GM12864 (cell line): ENCODE results near the gene STATH.

Experiments used
- DNase-seq: peaks from one replicate; pipeline ENCODE4 v3.0.0-alpha.2; 2011; ENCODE audit warnings: low read depth
- H3K4me3 ChIP-seq: 2 replicates; pipeline ENCODE4 v1.5.1; 2011; ENCODE audit warnings: mild to moderate bottlenecking, low read depth, low read length, control low read depth
- CTCF ChIP-seq: IDR thresholded peaks from 2 replicates; pipeline ENCODE4 v1.5.1; 2011; ENCODE audit warnings: low read depth, mild to moderate bottlenecking, moderate library complexity, low read length, control low read depth, inconsistent platforms; ENCODE audit errors: missing control alignments

The STATH gene

DNA sequence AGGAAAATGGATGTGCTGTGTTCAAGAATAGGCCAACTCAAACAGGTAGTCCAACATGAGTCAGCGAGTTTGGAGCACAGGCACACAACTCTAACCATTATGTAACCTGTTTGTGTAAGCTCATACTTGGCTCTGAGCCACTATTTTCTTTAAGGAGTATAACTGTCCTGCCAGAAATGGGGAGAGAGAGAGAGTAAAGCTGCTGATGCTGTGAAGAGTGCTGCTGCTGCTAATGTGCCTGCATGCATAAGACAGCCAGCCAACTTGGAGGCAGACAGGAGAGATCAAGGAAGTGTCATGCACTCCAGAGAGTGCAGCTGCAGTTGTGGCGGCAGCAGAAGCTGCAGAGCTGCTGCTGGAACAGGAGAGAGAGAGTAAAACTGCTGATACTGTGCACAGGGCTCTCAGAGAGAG, 11.7 kb upstream of the STATH start:
- DNase-seq, result no peak
- no peak overlapping the region for H3K4me3 ChIP-seq
- TF ChIP-seq CTCF, result no peak

GRCh38 chr4:69986663-69987062, 9.1 kb upstream of the STATH start:
- no peak overlapping the region for H3K4me3 ChIP-seq
- TF ChIP-seq CTCF, result no peak
- DNase-seq, result no peak

GRCh38 chr4:69991016-69991415, 4.8 kb upstream of the STATH start:
- no peak overlapping the region for H3K4me3 ChIP-seq
- DNase-seq, result no peak
- no peak for TF ChIP-seq CTCF

- TF ChIP-seq CTCF, result no peak
- no peak for DNase-seq
- H3K4me3 ChIP-seq, result no peak overlapping the region
Measured at GRCh38 chr4:69994782-69995181, 984 bp upstream of the STATH start.

DNA sequence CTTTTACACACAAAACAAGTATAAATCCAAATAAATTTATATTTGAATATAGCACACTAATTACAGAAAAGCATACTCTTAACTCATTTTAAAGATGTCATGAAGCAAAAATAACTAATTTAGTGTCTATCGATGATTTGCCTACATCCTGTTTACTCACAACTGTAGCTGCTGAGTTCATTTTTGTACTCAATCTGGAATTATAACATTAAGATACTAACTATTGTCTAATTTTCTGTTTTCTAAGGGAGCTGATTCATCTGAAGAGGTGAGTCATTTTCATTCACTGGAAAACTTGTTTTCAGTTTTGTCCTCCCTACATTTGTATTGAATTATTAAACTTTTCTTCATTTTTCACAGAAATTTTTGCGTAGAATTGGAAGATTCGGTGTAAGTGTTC, 3.7 kb downstream of the STATH start:
- H3K4me3 ChIP-seq, result no peak overlapping the region
- no peak for TF ChIP-seq CTCF
- DNase-seq, result no peak

- TF ChIP-seq CTCF, result no peak
- H3K4me3 ChIP-seq, result no peak overlapping the region
- no peak for DNase-seq
Measured at GRCh38 chr4:70000711-70001110, 4.9 kb downstream of the STATH start.

DNA sequence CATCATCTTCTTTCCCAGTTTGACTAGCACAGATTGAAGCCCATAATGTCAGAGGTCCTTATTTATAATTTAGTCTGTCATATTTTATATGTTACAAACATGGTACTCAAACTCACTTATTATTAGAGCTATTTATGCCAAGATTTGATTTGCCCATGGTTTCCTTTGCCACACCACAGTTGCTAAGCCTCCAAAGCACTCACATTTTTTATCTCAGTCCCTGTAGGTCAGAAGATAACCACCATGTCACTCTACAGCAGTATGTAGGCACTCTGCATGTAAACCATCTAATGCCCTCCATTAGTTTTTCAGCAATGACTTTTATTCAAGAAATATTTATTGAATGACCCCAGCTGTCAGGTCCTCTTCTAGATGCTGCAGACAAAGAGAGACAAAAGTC, 6.7 kb downstream of the STATH start:
- no peak for TF ChIP-seq CTCF
- no peak for DNase-seq
- H3K4me3 ChIP-seq, result no peak overlapping the region
